GM23248 (cell line): ENCODE results near the gene RABGAP1L. TPM values are rescaled to one million over a fixed set of nuclear protein-coding genes. Genes with fewer than 3 reads are reported as not detected.
A peak's percentile ranks its signal among the peaks of the same experiment; 100 is the strongest.

Source experiments
- DNase-seq: peaks from one replicate; pipeline ENCODE4 v3.0.0-alpha.2; 2015
- H2AFZ ChIP-seq: fragments of 200-600 bp; sonication (generic); 2 replicates; pipeline ENCODE4 v1.6.1; 2016; ENCODE audit warnings: antibody characterized with exemption
- H3F3A ChIP-seq: fragments of 200-600 bp; sonication (generic); 2 replicates; pipeline ENCODE4 v1.6.1; 2016; ENCODE audit warnings: mild to moderate bottlenecking, antibody characterized with exemption, mixed run types; ENCODE audit not compliant: insufficient read depth
- H3K27ac ChIP-seq: fragments of 200-600 bp; sonication (generic); 2 replicates; pipeline ENCODE4 v1.5.1; 2016; ENCODE audit warnings: mild to moderate bottlenecking
- H3K27me3 ChIP-seq: fragments of 200-600 bp; sonication (generic); replicated peaks from 2 replicates; pipeline ENCODE4 v1.6.1; 2016; ENCODE audit warnings: mild to moderate bottlenecking; ENCODE audit not compliant: insufficient read depth
- H3K36me3 ChIP-seq: fragments of 200-600 bp; sonication (generic); 2 replicates; pipeline ENCODE4 v1.6.1; 2016; ENCODE audit warnings: low read depth, mild to moderate bottlenecking
- H3K4me1 ChIP-seq: fragments of 200-600 bp; sonication (generic); 2 replicates; pipeline ENCODE4 v1.6.1; 2016; ENCODE audit warnings: mild to moderate bottlenecking; ENCODE audit not compliant: insufficient read depth
- H3K4me2 ChIP-seq: fragments of 200-600 bp; sonication (generic); one replicate; pipeline ENCODE4 v1.6.1; 2016; ENCODE audit warnings: mild to moderate bottlenecking; ENCODE audit not compliant: unreplicated experiment
- H3K4me3 ChIP-seq: fragments of 200-600 bp; sonication (generic); 2 replicates; pipeline ENCODE4 v1.5.1; 2016; ENCODE audit warnings: mild to moderate bottlenecking
- H3K79me2 ChIP-seq: fragments of 200-600 bp; sonication (generic); 2 replicates; pipeline ENCODE4 v1.6.1; 2016; ENCODE audit warnings: mild to moderate bottlenecking; ENCODE audit not compliant: insufficient read depth
- H3K9ac ChIP-seq: fragments of 200-600 bp; sonication (generic); 2 replicates; pipeline ENCODE4 v1.6.1; 2016; ENCODE audit warnings: mild to moderate bottlenecking
- H3K9me2 ChIP-seq: fragments of 200-600 bp; sonication (generic); 2 replicates; pipeline ENCODE4 v1.6.1; 2016; ENCODE audit warnings: mixed run types, mild to moderate bottlenecking, moderate library complexity; ENCODE audit not compliant: insufficient read depth
- H3K9me3 ChIP-seq: fragments of 200-600 bp; sonication (generic); one replicate; pipeline ENCODE4 v1.6.1; 2017; ENCODE audit warnings: low read depth
- H4K20me1 ChIP-seq: fragments of 200-600 bp; sonication (generic); 2 replicates; pipeline ENCODE4 v1.6.0; 2016; ENCODE audit not compliant: insufficient read depth
- EZH2 ChIP-seq: fragments of 200-600 bp; sonication (generic); IDR thresholded peaks from 2 replicates; pipeline ENCODE4 v1.6.1; 2018; ENCODE audit warnings: antibody characterized with exemption, mild to moderate bottlenecking; ENCODE audit not compliant: insufficient read depth, poor library complexity, severe bottlenecking
- EZH2phosphoT487 ChIP-seq: fragments of 200-600 bp; sonication (generic); IDR thresholded peaks from 2 replicates; pipeline ENCODE4 v1.6.1; 2018; ENCODE audit warnings: antibody characterized with exemption, moderate library complexity, mild to moderate bottlenecking, low read depth; ENCODE audit not compliant: insufficient read depth
- WGBS, 2 experiments: methylation state at CpG; one replicate each; pipeline ENCODE4 v1.1.6; 2015 to 2017; ENCODE audit warnings: low lambda C conversion rate in 2 of 2, low coverage in 1 of 2; ENCODE audit errors: missing lambda C conversion rate in 2 of 2; 5-methylcytosine and 5-hydroxymethylcytosine counted together
- in situ Hi-C: fragments of 300-500 bp; cut with MboI; formaldehyde crosslinking; loops from 2 replicates; pipeline ENCODE4 v1.15.0; 2020
- polyA plus RNA-seq: library from polyadenylated mRNA; unstranded; fragments of >200 nt; fragmentation: Nextera tagmentation; extraction: Ambion mirVana; gene quantifications from 2 replicates; pipeline ENCODE4 v1.2.1, GENCODE V29; 2016
- total RNA-seq: library from RNA; depleted of rRNA; stranded (reverse); fragments of >200 nt; shearing (Covaris generic); gene quantifications from 2 replicates; pipeline ENCODE4 v1.2.3, GENCODE V29; 2014

Gene RABGAP1L
- total and polyA plus RNA-seq, 2 experiments from 2014 or later: 13.7 to 21.6 TPM

- in situ Hi-C loops: no loop called here
- Histone ChIP-seq H3K9me2 (no peaks in the 10 kb centered on the region), H4K20me1 (no peaks in the 10 kb centered on the region), H3K27me3 (no peaks in the 10 kb centered on the region), H2AFZ (no peak overlapping the region), H3K27ac (no peak overlapping the region), H3K9ac (no peak overlapping the region), H3F3A (no peaks in the 10 kb centered on the region), H3K4me3 (no peak overlapping the region), H3K4me1 (peaks cover 18% of the 10 kb centered on the region; the same call in 1 of the 2 replicates), H3K79me2 (no peaks in the 10 kb centered on the region), H3K4me2 (no peak overlapping the region), H3K9me3 (no peaks in the 10 kb centered on the region), H3K36me3 (no peaks in the 10 kb centered on the region)
- TF ChIP-seq EZH2phosphoT487 (no peak), EZH2 (no peak)
- peak; percentile 29 for DNase-seq
- WGBS, 2 experiments: 78 to 80% methylated on average over 5 of the region's 5 CpGs
Observed at GRCh38 chr1:174968750-174969244, 809.5 kb downstream of the RABGAP1L start.

GRCh38 chr1:174969977-174970376 lies 810.7 kb downstream of the RABGAP1L start:
- no peak for DNase-seq
- no peaks in the 10 kb centered on the region for H3K36me3 ChIP-seq
- no peaks in the 10 kb centered on the region for H3K27me3 ChIP-seq
- no peak overlapping the region for H3K9ac ChIP-seq
- no peaks in the 10 kb centered on the region for H4K20me1 ChIP-seq
- H3K4me2 ChIP-seq: no peak overlapping the region
- WGBS, 2 experiments: 90 to 93% methylated on average over 1 of the region's 1 CpG
- in situ Hi-C loops: loop anchor here (10.0 kb wide), 1 partner anchor 195 kb away; no protein-coding TSS in a partner anchor
- H3K4me1 ChIP-seq: peaks cover 10% of the 10 kb centered on the region; the same call in 1 of the 2 replicates
- TF ChIP-seq EZH2phosphoT487 (no peak), EZH2 (no peak)
- no peak overlapping the region for H3K27ac ChIP-seq
- H3F3A ChIP-seq: no peaks in the 10 kb centered on the region
- no peak overlapping the region for H2AFZ ChIP-seq
- H3K9me2 ChIP-seq: no peaks in the 10 kb centered on the region
- H3K79me2 ChIP-seq: no peaks in the 10 kb centered on the region
- H3K4me3 ChIP-seq: no peak overlapping the region
- H3K9me3 ChIP-seq: no peaks in the 10 kb centered on the region

- H3K9ac ChIP-seq: no peak overlapping the region
- H3K9me2 ChIP-seq: no peaks in the 10 kb centered on the region
- peaks cover 6% of the 10 kb centered on the region for H3F3A ChIP-seq
- H2AFZ ChIP-seq: no peak overlapping the region
- no peak overlapping the region for H3K4me3 ChIP-seq
- H3K27me3 ChIP-seq: no peaks in the 10 kb centered on the region
- H3K9me3 ChIP-seq: no peaks in the 10 kb centered on the region
- H3K79me2 ChIP-seq: no peaks in the 10 kb centered on the region
- TF ChIP-seq EZH2 (no peak), EZH2phosphoT487 (no peak)
- H4K20me1 ChIP-seq: no peaks in the 10 kb centered on the region
- H3K27ac ChIP-seq: no peak overlapping the region
- in situ Hi-C loops: loop anchor here (10.0 kb wide), 1 partner anchor 197 kb away; no protein-coding TSS in a partner anchor
- DNase-seq: no peak
- H3K4me1 ChIP-seq: peaks cover 14% of the 10 kb centered on the region
- no peak overlapping the region for H3K4me2 ChIP-seq
- no peaks in the 10 kb centered on the region for H3K36me3 ChIP-seq
Observed at GRCh38 chr1:174971466-174971865, 812.1 kb downstream of the RABGAP1L start.

DNA sequence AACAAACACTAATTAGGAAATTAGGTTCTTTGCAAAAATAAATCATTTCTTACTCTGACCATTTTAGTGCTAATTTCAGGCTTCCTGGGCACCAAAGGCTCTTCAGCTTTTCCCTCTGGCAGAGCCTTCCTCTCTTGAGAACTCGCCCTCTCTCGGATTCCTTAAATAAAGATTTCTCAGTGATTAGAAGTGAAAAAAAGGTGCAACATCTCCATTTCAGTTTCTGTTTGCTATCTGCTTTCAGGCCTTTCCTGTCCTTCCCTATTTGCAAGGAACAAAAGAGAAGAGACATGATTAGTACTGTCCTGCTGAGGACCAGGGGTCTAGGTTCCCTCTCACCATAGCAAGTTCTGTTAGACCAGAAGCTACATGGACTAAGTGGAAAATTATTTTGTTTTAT lies 812.6 kb downstream of the RABGAP1L start:
- Histone ChIP-seq H3K4me2 (no peak overlapping the region), H3K27me3 (no peaks in the 10 kb centered on the region), H3K4me1 (peaks cover 19% of the 10 kb centered on the region), H3K36me3 (no peaks in the 10 kb centered on the region), H3K9ac (no peak overlapping the region), H3F3A (peaks cover 10% of the 10 kb centered on the region), H2AFZ (no peak overlapping the region), H3K9me3 (no peaks in the 10 kb centered on the region), H3K4me3 (no peak overlapping the region), H3K27ac (no peak overlapping the region), H4K20me1 (no peaks in the 10 kb centered on the region), H3K9me2 (no peaks in the 10 kb centered on the region), H3K79me2 (no peaks in the 10 kb centered on the region)
- in situ Hi-C loops: loop anchor here (10.0 kb wide), 1 partner anchor 197 kb away; no protein-coding TSS in a partner anchor
- WGBS, 2 experiments: 95 to 96% methylated on average over 2 of the region's 2 CpGs
- no peak for DNase-seq
- TF ChIP-seq EZH2phosphoT487: no peak
- no peak for TF ChIP-seq EZH2

- H4K20me1 ChIP-seq: no peaks in the 10 kb centered on the region
- H3K27ac ChIP-seq: no peak overlapping the region
- no peak for DNase-seq
- H3K9me2 ChIP-seq: no peaks in the 10 kb centered on the region
- H3K36me3 ChIP-seq: no peaks in the 10 kb centered on the region
- peaks cover 15% of the 10 kb centered on the region for H3K4me1 ChIP-seq
- no peaks in the 10 kb centered on the region for H3K9me3 ChIP-seq
- no peak overlapping the region for H3K9ac ChIP-seq
- no peaks in the 10 kb centered on the region for H3K79me2 ChIP-seq
- H3K27me3 ChIP-seq: no peaks in the 10 kb centered on the region
- H3K4me2 ChIP-seq: no peak overlapping the region
- no peak overlapping the region for H2AFZ ChIP-seq
- H3F3A ChIP-seq: peaks cover 20% of the 10 kb centered on the region
- in situ Hi-C loops: loop anchor here (10.0 to 25.0 kb wide), 2 partner anchors 200 to 712 kb away; no protein-coding TSS in a partner anchor
- no peak overlapping the region for H3K4me3 ChIP-seq
- TF ChIP-seq EZH2phosphoT487 (no peak), EZH2 (no peak)
- WGBS, 2 experiments: 90 to 94% methylated on average over 2 of the region's 2 CpGs
Observed at GRCh38 chr1:174974711-174975119, 815.4 kb downstream of the RABGAP1L start.
